ENCODE data around the gene TJP1.

DNA sequence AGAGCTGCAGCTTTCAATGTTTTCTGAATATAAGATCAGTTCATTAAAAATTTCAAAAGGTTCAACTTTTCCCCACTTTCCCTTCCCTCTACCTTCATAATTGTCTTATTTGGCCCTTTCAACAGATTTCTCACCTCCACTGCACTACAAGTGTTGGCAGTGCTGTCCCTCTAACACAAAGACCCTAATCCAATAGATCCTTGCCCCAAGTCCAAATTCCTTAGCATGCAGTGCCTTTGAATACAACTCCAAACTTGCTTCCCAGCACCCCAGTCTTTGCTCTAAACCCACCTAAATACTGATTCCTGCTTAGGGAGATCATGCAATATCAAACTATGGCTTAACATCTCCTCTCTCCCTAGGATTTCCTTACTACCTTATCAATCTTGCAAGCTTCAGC, 43.9 kb downstream of the TJP1 start:
- TF ChIP-seq, protein P1, sequence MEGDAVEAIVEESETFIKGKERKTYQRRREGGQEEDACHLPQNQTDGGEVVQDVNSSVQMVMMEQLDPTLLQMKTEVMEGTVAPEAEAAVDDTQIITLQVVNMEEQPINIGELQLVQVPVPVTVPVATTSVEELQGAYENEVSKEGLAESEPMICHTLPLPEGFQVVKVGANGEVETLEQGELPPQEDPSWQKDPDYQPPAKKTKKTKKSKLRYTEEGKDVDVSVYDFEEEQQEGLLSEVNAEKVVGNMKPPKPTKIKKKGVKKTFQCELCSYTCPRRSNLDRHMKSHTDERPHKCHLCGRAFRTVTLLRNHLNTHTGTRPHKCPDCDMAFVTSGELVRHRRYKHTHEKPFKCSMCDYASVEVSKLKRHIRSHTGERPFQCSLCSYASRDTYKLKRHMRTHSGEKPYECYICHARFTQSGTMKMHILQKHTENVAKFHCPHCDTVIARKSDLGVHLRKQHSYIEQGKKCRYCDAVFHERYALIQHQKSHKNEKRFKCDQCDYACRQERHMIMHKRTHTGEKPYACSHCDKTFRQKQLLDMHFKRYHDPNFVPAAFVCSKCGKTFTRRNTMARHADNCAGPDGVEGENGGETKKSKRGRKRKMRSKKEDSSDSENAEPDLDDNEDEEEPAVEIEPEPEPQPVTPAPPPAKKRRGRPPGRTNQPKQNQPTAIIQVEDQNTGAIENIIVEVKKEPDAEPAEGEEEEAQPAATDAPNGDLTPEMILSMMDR (IDR thresholded peaks at IDR 0.05; ENCODE audit: poor library complexity): no peak
- TF ChIP-seq EZH2 (IDR thresholded peaks at IDR 0.05; ENCODE audit: borderline replicate concordance): no peak
- no peak for TF ChIP-seq EZH2phosphoT487 (IDR thresholded peaks at IDR 0.05; ENCODE audit: low read depth, severe bottlenecking, unreplicated experiment)
